Tibial nerve (tissue), 4 donors: ENCODE results near the gene NME5. TPM values are rescaled to one million over a fixed set of nuclear protein-coding genes. Genes with fewer than 3 reads are reported as not detected.

ENCODE experiments used
- DNase-seq, 2 donors: peaks; one replicate each; pipeline ENCODE4 v3.0.0-alpha.2; 2019; ENCODE audit warnings: low spot score in 2 of 2
- H3K27ac ChIP-seq, 4 donors: fragments of 200-600 bp; sonication (generic) in 3 of 4; one replicate each; pipeline ENCODE4 v1.5.1; 2017 to 2019; ENCODE audit warnings: mild to moderate bottlenecking in 1 of 4
- H3K27me3 ChIP-seq, 2 donors: fragments of 200-600 bp; sonication (generic) in 1 of 2; one replicate each; pipeline versions ENCODE4 v1.5.1 to v1.6.0; 2017 to 2019
- H3K36me3 ChIP-seq, 3 donors: fragments of 200-600 bp; sonication (generic); one replicate each; pipeline ENCODE4 v1.5.1; 2018 to 2019
- H3K4me1 ChIP-seq, 4 donors: fragments of 200-600 bp; sonication (generic) in 3 of 4; one replicate each; pipeline ENCODE4 v1.5.1; 2017 to 2019
- H3K4me3 ChIP-seq, 4 donors: fragments of 200-600 bp; sonication (generic) in 3 of 4; one replicate each; pipeline ENCODE4 v1.5.1; 2017 to 2019; ENCODE audit warnings: mild to moderate bottlenecking in 1 of 4, moderate library complexity in 1 of 4
- H3K9me3 ChIP-seq, 4 donors: fragments of 200-600 bp; sonication (generic) in 3 of 4; one replicate each; pipeline ENCODE4 v1.5.1; 2017 to 2019
- EP300 ChIP-seq, 2 donors: sonication (generic); formaldehyde crosslinking; IDR thresholded peaks; one replicate each; pipeline ENCODE4 v1.6.1; 2017; ENCODE audit warnings: antibody characterized with exemption in 2 of 2, mild to moderate bottlenecking in 1 of 2
- POLR2A ChIP-seq, 2 donors: fragments of 450-650 bp; IDR thresholded peaks; one replicate each; pipeline ENCODE4 v1.6.1; 2017; ENCODE audit warnings: antibody characterized with exemption in 2 of 2, mild to moderate bottlenecking in 2 of 2, moderate library complexity in 2 of 2
- WGBS, 2 donors: methylation state at CpG; one replicate each; pipeline ENCODE4 v1.1.5; 2018; 5-methylcytosine and 5-hydroxymethylcytosine counted together
- total RNA-seq, 4 donors: library from RNA; depleted of rRNA; stranded (reverse); fragments of >200 nt; gene quantifications; one replicate each; pipeline ENCODE4 v1.1.0, GENCODE V29; 2016
- TF ChIP-seq, protein P1 (sequence below), 5 experiments: fragments of 200-600 bp in 3 of 5; fragments of 450-650 bp in 2 of 5; sonication (generic) in 3 of 5; IDR thresholded peaks; one replicate each; pipeline ENCODE4 v1.5.1; 2016 to 2019; ENCODE audit warnings: antibody characterized with exemption in 5 of 5, mild to moderate bottlenecking in 3 of 5, moderate library complexity in 2 of 5

NME5 gene
- total RNA-seq, 4 donors from 2014 or later = 1.7 to 5.0 (median 2.7) TPM; not detected in 1

DNA sequence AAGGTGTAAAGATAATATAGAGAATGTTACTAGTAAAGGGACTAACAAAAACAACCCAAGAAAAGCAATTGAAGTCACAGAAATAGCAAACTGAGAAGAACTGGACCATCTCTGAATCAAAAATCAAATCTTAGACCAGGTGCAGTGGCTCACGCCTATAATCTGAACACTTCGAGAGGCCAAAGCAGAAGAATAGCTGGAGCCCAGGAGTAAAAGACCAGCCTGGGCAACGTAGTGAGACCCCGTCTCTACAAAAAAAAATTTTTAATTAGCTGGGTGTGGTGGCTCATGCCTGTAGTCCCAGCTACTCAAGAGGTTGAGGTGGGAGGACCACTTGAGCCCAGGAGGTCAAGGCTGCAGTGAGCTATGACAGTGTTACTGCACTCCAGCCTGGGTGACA is 28.0 kb downstream of the NME5 start:
- H3K36me3 ChIP-seq = no peaks in the 10 kb centered on the region
- 68 to 73% methylated on average over 4 of the region's 4 CpGs for WGBS, 2 donors
- no peaks in the 10 kb centered on the region for H3K4me1 ChIP-seq
- TF ChIP-seq, protein P1, sequence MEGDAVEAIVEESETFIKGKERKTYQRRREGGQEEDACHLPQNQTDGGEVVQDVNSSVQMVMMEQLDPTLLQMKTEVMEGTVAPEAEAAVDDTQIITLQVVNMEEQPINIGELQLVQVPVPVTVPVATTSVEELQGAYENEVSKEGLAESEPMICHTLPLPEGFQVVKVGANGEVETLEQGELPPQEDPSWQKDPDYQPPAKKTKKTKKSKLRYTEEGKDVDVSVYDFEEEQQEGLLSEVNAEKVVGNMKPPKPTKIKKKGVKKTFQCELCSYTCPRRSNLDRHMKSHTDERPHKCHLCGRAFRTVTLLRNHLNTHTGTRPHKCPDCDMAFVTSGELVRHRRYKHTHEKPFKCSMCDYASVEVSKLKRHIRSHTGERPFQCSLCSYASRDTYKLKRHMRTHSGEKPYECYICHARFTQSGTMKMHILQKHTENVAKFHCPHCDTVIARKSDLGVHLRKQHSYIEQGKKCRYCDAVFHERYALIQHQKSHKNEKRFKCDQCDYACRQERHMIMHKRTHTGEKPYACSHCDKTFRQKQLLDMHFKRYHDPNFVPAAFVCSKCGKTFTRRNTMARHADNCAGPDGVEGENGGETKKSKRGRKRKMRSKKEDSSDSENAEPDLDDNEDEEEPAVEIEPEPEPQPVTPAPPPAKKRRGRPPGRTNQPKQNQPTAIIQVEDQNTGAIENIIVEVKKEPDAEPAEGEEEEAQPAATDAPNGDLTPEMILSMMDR (IDR thresholded peaks at IDR 0.05) = no peak
- TF ChIP-seq EP300 (IDR thresholded peaks at IDR 0.05) (no peak), POLR2A (IDR thresholded peaks at IDR 0.05) (no peak)
- no peak overlapping the region for H3K4me3 ChIP-seq
- DNase-seq = no peak
- no peaks in the 10 kb centered on the region for H3K9me3 ChIP-seq
- H3K27ac ChIP-seq = no peak overlapping the region
- peaks cover 0 to 4% of the 10 kb centered on the region in 2 donors for H3K27me3 ChIP-seq

DNA sequence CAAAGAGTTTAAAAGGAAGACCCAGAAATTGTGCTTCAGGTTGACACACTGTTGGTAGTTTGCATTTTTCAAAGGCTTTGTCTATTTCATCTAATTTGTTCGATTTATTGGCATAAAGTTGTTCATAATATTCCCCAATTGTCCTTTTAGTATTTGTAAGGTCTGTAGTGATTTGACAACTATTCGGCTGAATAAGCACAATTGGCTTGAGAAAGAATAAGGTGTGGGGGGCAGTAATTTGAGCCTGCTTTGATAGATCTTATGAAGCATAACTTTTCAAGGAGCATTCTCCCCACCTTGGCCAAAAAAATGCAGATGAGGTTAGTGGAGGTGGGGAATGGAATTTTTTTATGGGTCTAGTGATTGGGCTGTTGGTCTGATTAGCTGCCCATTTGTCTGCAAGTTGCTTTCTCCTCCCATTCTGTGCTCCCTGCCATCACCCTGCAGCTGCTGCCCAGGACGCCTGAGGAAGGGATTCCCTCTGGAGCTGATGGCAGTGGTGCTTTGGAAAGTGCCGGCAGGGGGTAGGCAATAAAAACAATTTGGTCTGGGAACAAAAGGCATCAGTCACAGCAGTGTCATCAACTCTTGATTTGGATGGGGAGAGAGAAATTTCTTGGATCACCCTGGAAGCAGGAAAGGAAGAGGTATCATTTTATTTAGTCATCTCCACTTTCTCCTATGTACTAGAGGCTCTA is 28.8 kb downstream of the NME5 start:
- no peak for DNase-seq
- Histone ChIP-seq H3K9me3 (no peaks in the 10 kb centered on the region), H3K4me1 (no peaks in the 10 kb centered on the region), H3K27me3 (peaks cover 0 to 4% of the 10 kb centered on the region in 2 donors), H3K36me3 (no peaks in the 10 kb centered on the region), H3K27ac (no peak overlapping the region), H3K4me3 (no peak overlapping the region)
- 38 to 42% methylated on average over 4 of the region's 4 CpGs for WGBS, 2 donors
- no peak for TF ChIP-seq POLR2A (IDR thresholded peaks at IDR 0.05)
- TF ChIP-seq, protein P1 (IDR thresholded peaks at IDR 0.05) = no peak
- TF ChIP-seq EP300 (IDR thresholded peaks at IDR 0.05) = no peak

DNA sequence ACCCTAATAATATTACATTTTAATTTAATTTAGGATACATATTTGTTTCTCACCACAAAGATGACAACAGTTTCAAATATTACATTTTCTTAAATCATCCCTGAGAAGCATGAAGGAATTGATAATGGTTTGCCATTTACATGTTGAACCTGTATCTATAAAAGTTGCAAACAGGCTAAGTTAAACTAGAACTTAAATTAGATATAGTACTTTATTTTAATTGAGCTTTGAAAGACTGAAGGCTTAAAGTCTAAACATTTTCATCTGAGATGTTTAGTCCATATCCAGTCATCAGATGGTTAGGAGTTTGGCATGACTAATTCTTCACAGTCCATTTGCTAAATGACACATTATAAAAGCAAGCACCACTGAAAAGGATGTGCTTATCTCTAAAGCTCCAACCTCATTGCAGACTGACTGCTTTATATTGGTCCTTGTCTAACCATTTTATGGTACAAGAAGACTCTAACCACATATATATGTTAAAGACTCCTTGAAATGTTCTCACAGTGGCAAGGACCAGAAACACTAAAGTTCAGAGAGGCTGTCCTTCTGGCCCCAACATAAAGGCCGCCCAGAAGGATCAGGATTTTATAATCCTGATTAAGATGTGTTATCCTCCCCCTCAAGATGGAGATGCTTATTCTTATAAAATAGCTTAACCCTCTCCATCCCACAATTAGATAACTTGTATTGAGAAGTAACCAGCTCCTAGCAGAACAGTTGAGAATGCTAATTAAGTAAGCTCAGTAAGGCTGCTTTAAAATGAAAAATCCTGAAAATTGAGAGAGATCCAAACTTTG is 29.6 kb downstream of the NME5 start:
- 82 to 83% methylated on average over 1 of the region's 1 CpG for WGBS, 2 donors
- no peaks in the 10 kb centered on the region for H3K4me1 ChIP-seq
- H3K4me3 ChIP-seq = no peak overlapping the region
- no peak overlapping the region for H3K27ac ChIP-seq
- TF ChIP-seq POLR2A (IDR thresholded peaks at IDR 0.05) (no peak), EP300 (IDR thresholded peaks at IDR 0.05) (no peak)
- TF ChIP-seq, protein P1 (IDR thresholded peaks at IDR 0.05) = no peak
- H3K36me3 ChIP-seq = no peaks in the 10 kb centered on the region
- DNase-seq = no peak
- H3K9me3 ChIP-seq = no peaks in the 10 kb centered on the region
- H3K27me3 ChIP-seq = peaks cover 0 to 4% of the 10 kb centered on the region in 2 donors

DNA sequence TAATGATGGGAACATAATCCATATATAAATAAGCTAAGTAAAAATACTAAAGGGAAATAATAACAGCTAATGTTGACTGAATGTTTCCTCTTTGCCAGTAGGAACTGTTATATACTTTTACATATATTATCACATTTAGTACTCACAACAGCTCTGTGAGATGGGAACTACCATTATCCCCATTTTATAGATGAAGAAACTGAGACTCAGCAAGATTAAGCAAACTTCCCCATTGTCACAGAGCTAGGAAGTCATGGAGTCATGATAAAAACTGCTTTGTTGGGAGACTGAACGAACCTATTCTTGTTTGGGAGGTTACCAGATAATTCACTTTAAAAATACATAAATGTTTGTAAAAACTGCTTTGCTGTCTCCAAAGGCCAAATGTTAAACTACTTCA is 32.0 kb downstream of the NME5 start:
- WGBS, 2 donors = 20 to 34% methylated on average over 1 of the region's 1 CpG
- no peak for DNase-seq
- Histone ChIP-seq H3K27me3 (peaks cover 0 to 4% of the 10 kb centered on the region in 2 donors), H3K4me3 (no peak overlapping the region), H3K4me1 (no peaks in the 10 kb centered on the region), H3K9me3 (no peaks in the 10 kb centered on the region), H3K36me3 (no peaks in the 10 kb centered on the region), H3K27ac (no peak overlapping the region)
- TF ChIP-seq EP300 (IDR thresholded peaks at IDR 0.05) = no peak
- TF ChIP-seq POLR2A (IDR thresholded peaks at IDR 0.05) = no peak
- TF ChIP-seq, protein P1 (IDR thresholded peaks at IDR 0.05) = no peak

DNA sequence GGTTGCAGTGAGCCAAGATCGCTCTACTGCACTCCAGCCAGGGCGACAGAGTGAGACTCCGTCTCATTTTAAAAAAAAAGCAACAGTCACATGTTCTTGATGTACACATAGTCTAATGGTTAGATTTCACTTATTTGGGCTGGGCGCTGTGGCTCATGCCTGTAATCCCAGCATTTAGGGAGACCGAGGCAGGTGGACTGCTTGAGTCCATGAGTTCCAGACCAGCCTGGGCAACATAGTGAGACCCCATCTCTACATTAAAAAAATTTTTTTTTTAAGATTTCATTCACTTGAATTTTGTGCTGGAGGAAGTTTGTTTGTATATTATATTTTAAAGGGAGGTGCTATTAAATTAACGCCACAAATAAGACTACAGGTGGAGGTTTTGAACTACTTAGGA is 33.5 kb downstream of the NME5 start:
- 97 to 98% methylated on average over 6 of the region's 6 CpGs for WGBS, 2 donors
- H3K4me3 ChIP-seq = no peak overlapping the region
- H3K27ac ChIP-seq = no peak overlapping the region
- peaks cover 0 to 3% of the 10 kb centered on the region in 2 donors for H3K27me3 ChIP-seq
- no peak for TF ChIP-seq EP300 (IDR thresholded peaks at IDR 0.05)
- TF ChIP-seq POLR2A (IDR thresholded peaks at IDR 0.05) = no peak
- TF ChIP-seq, protein P1 (IDR thresholded peaks at IDR 0.05) = no peak
- H3K9me3 ChIP-seq = no peaks in the 10 kb centered on the region
- DNase-seq = no peak
- H3K4me1 ChIP-seq = no peaks in the 10 kb centered on the region
- H3K36me3 ChIP-seq = no peaks in the 10 kb centered on the region
